Measurements from ENCODE around the gene IPO11. TPM values are rescaled to one million over a fixed set of nuclear protein-coding genes. Genes with fewer than 3 reads are reported as not detected.

Gene IPO11
- total RNA-seq, 1 experiment from 2014 or later = 16.1 TPM

DNA sequence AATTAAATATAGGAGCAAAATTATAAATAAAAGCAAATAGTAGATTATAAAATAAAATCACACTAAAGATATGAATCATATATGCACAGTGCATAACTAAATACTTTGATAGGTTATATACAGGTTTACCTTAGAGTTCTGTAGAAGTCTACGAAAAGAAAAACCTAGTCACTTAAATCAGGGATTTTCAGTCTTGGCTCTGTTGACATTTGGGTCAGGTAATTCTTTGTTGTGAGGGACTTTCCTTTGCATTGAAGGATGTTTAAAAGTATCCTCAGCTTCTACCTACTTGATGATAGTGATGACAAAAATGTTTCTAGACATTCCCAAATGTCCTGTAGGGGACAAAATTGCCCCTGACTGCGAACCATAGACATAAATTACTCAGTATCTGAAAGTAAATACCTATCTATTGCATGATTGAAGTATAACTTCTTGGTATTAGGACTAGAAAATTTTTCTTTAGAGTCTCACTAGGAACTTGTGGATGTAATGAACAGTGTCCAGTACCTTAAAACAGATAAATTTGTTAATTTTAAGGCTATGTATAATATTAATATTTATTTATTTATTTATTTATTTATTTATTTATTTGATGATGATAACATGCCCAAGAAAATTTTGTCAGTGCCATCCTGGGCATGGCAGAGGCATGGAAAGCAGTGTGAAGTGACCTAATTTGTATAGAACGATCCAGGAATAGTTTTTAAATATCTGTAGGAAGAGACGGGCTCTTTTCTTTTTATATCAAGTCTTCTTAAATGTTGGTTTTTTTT lies 122.1 kb downstream of the IPO11 start:
- no peak overlapping the region for H3K27ac ChIP-seq (ENCODE audit: low read length)
- no peak overlapping the region for H3K4me3 ChIP-seq (ENCODE audit: low read length)
- no peaks in the 10 kb centered on the region for H3K79me2 ChIP-seq (ENCODE audit: low read length)
- H3K9ac ChIP-seq (ENCODE audit: low read length) = no peak overlapping the region
- no peaks in the 10 kb centered on the region for H4K20me1 ChIP-seq (ENCODE audit: low read length)
- H3K9me2 ChIP-seq (replicated peaks; ENCODE audit: low read length) = no peaks in the 10 kb centered on the region
- peaks cover 5% of the 10 kb centered on the region; the same call in 1 of the 2 replicates for H3K4me1 ChIP-seq (ENCODE audit: insufficient read depth, low read length)
- no peak overlapping the region for H2AFZ ChIP-seq (ENCODE audit: low read length)
- no peaks in the 10 kb centered on the region for H3K27me3 ChIP-seq (ENCODE audit: low read length)
- intact Hi-C loops (cut with micrococcal nuclease) = no loop called here
- peaks cover 7% of the 10 kb centered on the region; the same call in 1 of the 2 replicates for H3K36me3 ChIP-seq (ENCODE audit: low read depth, low read length)
- no TSS peak for BruUV-seq (replicated peaks)
- POLR2A ChIA-PET (ENCODE audit: unreplicated experiment) = no interaction called here
- TF ChIP-seq EZH2phosphoT487 (IDR thresholded peaks at IDR 0.05; ENCODE audit: borderline replicate concordance, low read length) (no peak), EZH2 (IDR thresholded peaks at IDR 0.05; ENCODE audit: low read length, unreplicated experiment) (no peak)
- TF ChIP-seq, protein P1, sequence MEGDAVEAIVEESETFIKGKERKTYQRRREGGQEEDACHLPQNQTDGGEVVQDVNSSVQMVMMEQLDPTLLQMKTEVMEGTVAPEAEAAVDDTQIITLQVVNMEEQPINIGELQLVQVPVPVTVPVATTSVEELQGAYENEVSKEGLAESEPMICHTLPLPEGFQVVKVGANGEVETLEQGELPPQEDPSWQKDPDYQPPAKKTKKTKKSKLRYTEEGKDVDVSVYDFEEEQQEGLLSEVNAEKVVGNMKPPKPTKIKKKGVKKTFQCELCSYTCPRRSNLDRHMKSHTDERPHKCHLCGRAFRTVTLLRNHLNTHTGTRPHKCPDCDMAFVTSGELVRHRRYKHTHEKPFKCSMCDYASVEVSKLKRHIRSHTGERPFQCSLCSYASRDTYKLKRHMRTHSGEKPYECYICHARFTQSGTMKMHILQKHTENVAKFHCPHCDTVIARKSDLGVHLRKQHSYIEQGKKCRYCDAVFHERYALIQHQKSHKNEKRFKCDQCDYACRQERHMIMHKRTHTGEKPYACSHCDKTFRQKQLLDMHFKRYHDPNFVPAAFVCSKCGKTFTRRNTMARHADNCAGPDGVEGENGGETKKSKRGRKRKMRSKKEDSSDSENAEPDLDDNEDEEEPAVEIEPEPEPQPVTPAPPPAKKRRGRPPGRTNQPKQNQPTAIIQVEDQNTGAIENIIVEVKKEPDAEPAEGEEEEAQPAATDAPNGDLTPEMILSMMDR (conservative IDR thresholded peaks at IDR 0.05; ENCODE audit: low read depth, low read length) = no peak
- H3F3A ChIP-seq (ENCODE audit: low read length, unreplicated experiment) = no peaks in the 10 kb centered on the region
- DNase-seq (no peak), ATAC-seq (no peak)
- no peaks in the 10 kb centered on the region for H3K9me3 ChIP-seq (ENCODE audit: low read length)
- CTCF ChIA-PET = no interaction called here
- no peak overlapping the region for H3K4me2 ChIP-seq (ENCODE audit: low read length)

DNA sequence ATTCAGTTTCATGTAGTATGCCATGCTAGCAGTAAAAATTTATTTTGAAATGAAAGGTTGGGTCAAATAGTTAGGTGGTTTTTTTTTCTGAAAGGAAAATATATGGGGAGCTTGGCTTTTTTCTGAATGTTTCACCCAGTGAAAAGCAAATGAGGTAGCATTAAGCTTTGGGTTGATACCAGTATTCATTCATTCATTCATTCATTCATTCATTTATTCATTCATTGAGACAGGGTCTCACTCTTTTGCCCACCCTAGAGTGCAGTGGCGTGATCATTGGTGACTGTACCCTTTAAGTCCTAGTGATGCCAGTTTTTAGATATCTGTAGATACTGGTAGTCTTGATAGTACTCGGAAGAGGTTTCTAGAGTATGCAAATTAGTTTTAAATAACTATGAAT lies 123.7 kb downstream of the IPO11 start:
- Histone ChIP-seq H3K9me3 (ENCODE audit: low read length) (no peaks in the 10 kb centered on the region), H3K36me3 (ENCODE audit: low read depth, low read length) (peaks cover 7% of the 10 kb centered on the region; the same call in 1 of the 2 replicates), H3K4me2 (ENCODE audit: low read length) (no peak overlapping the region), H3K79me2 (ENCODE audit: low read length) (no peaks in the 10 kb centered on the region), H3K9me2 (replicated peaks; ENCODE audit: low read length) (no peaks in the 10 kb centered on the region), H3F3A (ENCODE audit: low read length, unreplicated experiment) (no peaks in the 10 kb centered on the region), H4K20me1 (ENCODE audit: low read length) (no peaks in the 10 kb centered on the region), H3K9ac (ENCODE audit: low read length) (no peak overlapping the region), H3K27ac (ENCODE audit: low read length) (no peak overlapping the region), H3K4me1 (ENCODE audit: insufficient read depth, low read length) (peaks cover 5% of the 10 kb centered on the region; the same call in 1 of the 2 replicates), H3K27me3 (ENCODE audit: low read length) (no peaks in the 10 kb centered on the region), H2AFZ (ENCODE audit: low read length) (no peak overlapping the region), H3K4me3 (ENCODE audit: low read length) (no peak overlapping the region)
- intact Hi-C loops (cut with micrococcal nuclease) = no loop called here
- ATAC-seq (no peak), DNase-seq (no peak)
- BruUV-seq (replicated peaks) = no TSS peak
- ChIA-PET CTCF (no interaction called here), POLR2A (ENCODE audit: unreplicated experiment) (no interaction called here)
- TF ChIP-seq, protein P1 (conservative IDR thresholded peaks at IDR 0.05; ENCODE audit: low read depth, low read length) = no peak
- TF ChIP-seq EZH2phosphoT487 (IDR thresholded peaks at IDR 0.05; ENCODE audit: borderline replicate concordance, low read length) (no peak), EZH2 (IDR thresholded peaks at IDR 0.05; ENCODE audit: low read length, unreplicated experiment) (no peak)

DNA sequence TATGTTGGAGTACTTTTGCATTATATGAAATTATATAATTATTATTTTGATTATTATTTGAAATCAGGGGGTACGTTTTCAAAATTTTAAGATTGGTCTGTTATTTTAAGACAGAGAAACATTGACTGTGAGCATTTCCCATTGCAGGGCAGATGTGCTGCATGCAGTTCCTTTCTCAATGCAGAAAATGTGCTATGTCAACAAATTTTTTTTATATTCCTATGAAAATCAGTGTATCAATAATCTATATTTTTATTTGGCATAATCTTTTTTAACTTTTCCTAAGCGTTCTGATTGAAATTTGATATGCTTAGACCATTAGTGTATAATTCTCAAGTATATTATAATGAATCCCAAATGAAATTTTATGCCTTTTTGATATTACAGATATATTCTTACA lies 124.2 kb downstream of the IPO11 start:
- no peak overlapping the region for H3K9ac ChIP-seq (ENCODE audit: low read length)
- no peaks in the 10 kb centered on the region for H4K20me1 ChIP-seq (ENCODE audit: low read length)
- no peak overlapping the region for H3K27ac ChIP-seq (ENCODE audit: low read length)
- peaks cover 5% of the 10 kb centered on the region; the same call in 1 of the 2 replicates for H3K4me1 ChIP-seq (ENCODE audit: insufficient read depth, low read length)
- intact Hi-C loops (cut with micrococcal nuclease) = no loop called here
- ATAC-seq (no peak), DNase-seq (no peak)
- H3K4me3 ChIP-seq (ENCODE audit: low read length) = no peak overlapping the region
- POLR2A ChIA-PET (ENCODE audit: unreplicated experiment) = no interaction called here
- CTCF ChIA-PET = no interaction called here
- no peak overlapping the region for H3K4me2 ChIP-seq (ENCODE audit: low read length)
- H3F3A ChIP-seq (ENCODE audit: low read length, unreplicated experiment) = no peaks in the 10 kb centered on the region
- H3K79me2 ChIP-seq (ENCODE audit: low read length) = no peaks in the 10 kb centered on the region
- H2AFZ ChIP-seq (ENCODE audit: low read length) = no peak overlapping the region
- H3K9me3 ChIP-seq (ENCODE audit: low read length) = no peaks in the 10 kb centered on the region
- TF ChIP-seq EZH2phosphoT487 (IDR thresholded peaks at IDR 0.05; ENCODE audit: borderline replicate concordance, low read length) = no peak
- TF ChIP-seq, protein P1 (conservative IDR thresholded peaks at IDR 0.05; ENCODE audit: low read depth, low read length) = no peak
- TF ChIP-seq EZH2 (IDR thresholded peaks at IDR 0.05; ENCODE audit: low read length, unreplicated experiment) = no peak
- H3K27me3 ChIP-seq (ENCODE audit: low read length) = no peaks in the 10 kb centered on the region
- H3K36me3 ChIP-seq (ENCODE audit: low read depth, low read length) = peaks cover 7% of the 10 kb centered on the region; the same call in 1 of the 2 replicates
- no peaks in the 10 kb centered on the region for H3K9me2 ChIP-seq (replicated peaks; ENCODE audit: low read length)
- no TSS peak for BruUV-seq (replicated peaks)
